PC-9 (cell line): ENCODE data around the gene MANBA. TPM values are rescaled to one million over a fixed set of nuclear protein-coding genes. Genes with fewer than 3 reads are reported as not detected.

Source experiments
- BruUV-seq: library from RNA; stranded (reverse); fragments of 400-500 nt; replicated peaks from 2 replicates; lab custom pipeline; 2021; lab: Mats Ljungman, UMichigan
- CTCF ChIA-PET: fragments of 300-600 bp; sonication (Branson Sonifier 250); formaldehyde crosslinking; loops from one replicate; lab custom pipeline; 2022; ENCODE audit warnings: antibody characterized with exemption; lab: Charles Lee
- POLR2A ChIA-PET: fragments of 300-600 bp; sonication (Branson Sonifier 250); formaldehyde crosslinking; loops from one replicate; lab custom pipeline; 2022; ENCODE audit warnings: antibody characterized with exemption; ENCODE audit not compliant: unreplicated experiment; lab: Charles Lee
- DNase-seq, 2 experiments: peaks; one replicate each; pipeline versions ENCODE4 v3.0.0 to v3.0.0-alpha.2; 2015 to 2022; ENCODE audit warnings: mixed read lengths in 1 of 2
- H2AFZ ChIP-seq: fragments of 200-600 bp; sonication (generic); 2 replicates; pipeline ENCODE4 v1.8.1; 2017; ENCODE audit warnings: antibody characterized with exemption
- H3F3A ChIP-seq: fragments of 200-600 bp; sonication (generic); 2 replicates; pipeline ENCODE4 v1.8.1; 2017; ENCODE audit warnings: antibody characterized with exemption, mild to moderate bottlenecking, low read depth; ENCODE audit not compliant: insufficient read depth
- H3K27ac ChIP-seq: fragments of 200-600 bp; sonication (generic); 2 replicates; pipeline ENCODE4 v1.6.1; 2016; ENCODE audit warnings: mixed run types
- H3K27me3 ChIP-seq: fragments of 200-600 bp; sonication (generic); 2 replicates; pipeline ENCODE4 v1.6.1; 2016; ENCODE audit warnings: low read depth, mixed run types; ENCODE audit not compliant: insufficient read depth
- H3K36me3 ChIP-seq: fragments of 200-600 bp; sonication (generic); 2 replicates; pipeline ENCODE4 v1.6.1; 2016; ENCODE audit warnings: low read depth, mixed run types
- H3K4me1 ChIP-seq: fragments of 200-600 bp; sonication (generic); replicated peaks from 2 replicates; pipeline ENCODE4 v1.6.1; 2016; ENCODE audit warnings: mixed run types; ENCODE audit not compliant: insufficient read depth
- H3K4me2 ChIP-seq: fragments of 200-600 bp; sonication (generic); 2 replicates; pipeline ENCODE4 v1.6.1; 2017; ENCODE audit warnings: mixed run types
- H3K4me3 ChIP-seq: fragments of 200-600 bp; sonication (generic); 2 replicates; pipeline ENCODE4 v1.6.1; 2016; ENCODE audit warnings: mixed run types
- H3K79me2 ChIP-seq: fragments of 200-600 bp; sonication (generic); 2 replicates; pipeline ENCODE4 v1.6.1; 2017; ENCODE audit warnings: low read depth, mixed run types
- H3K9me2 ChIP-seq: fragments of 200-600 bp; sonication (generic); 2 replicates; pipeline ENCODE4 v1.8.1; 2017; ENCODE audit warnings: mild to moderate bottlenecking; ENCODE audit not compliant: insufficient read depth
- H3K9me3 ChIP-seq: fragments of 200-600 bp; sonication (generic); 2 replicates; pipeline ENCODE4 v1.8.1; 2016; ENCODE audit warnings: low read depth; ENCODE audit not compliant: insufficient read depth
- H4K20me1 ChIP-seq: fragments of 200-600 bp; sonication (generic); 2 replicates; pipeline ENCODE4 v1.8.1; 2017; ENCODE audit not compliant: insufficient read depth
- EZH2 ChIP-seq: fragments of 200-600 bp; sonication (generic); IDR thresholded peaks from 2 replicates; pipeline ENCODE4 v1.8.0; 2017; ENCODE audit warnings: antibody characterized with exemption, low read depth
- intact Hi-C: fragments of 100-400 bp; cut with micrococcal nuclease; formaldehyde crosslinking; loops from one replicate; pipeline ENCODE4 v1.10.0; 2022; ENCODE audit not compliant: unreplicated experiment
- total RNA-seq: library from RNA; stranded (reverse); gene quantifications from 2 replicates; pipeline ENCODE4 v1.2.3, GENCODE V29; 2021
- TF ChIP-seq, protein P1 (sequence below): fragments of 200-600 bp; sonication (generic); conservative IDR thresholded peaks from 2 replicates; pipeline ENCODE4 v1.6.1; 2017; ENCODE audit warnings: mixed run types, antibody characterized with exemption, mild to moderate bottlenecking, moderate library complexity

Gene MANBA
- total RNA-seq, 1 experiment from 2014 or later: 11.8 TPM

DNA sequence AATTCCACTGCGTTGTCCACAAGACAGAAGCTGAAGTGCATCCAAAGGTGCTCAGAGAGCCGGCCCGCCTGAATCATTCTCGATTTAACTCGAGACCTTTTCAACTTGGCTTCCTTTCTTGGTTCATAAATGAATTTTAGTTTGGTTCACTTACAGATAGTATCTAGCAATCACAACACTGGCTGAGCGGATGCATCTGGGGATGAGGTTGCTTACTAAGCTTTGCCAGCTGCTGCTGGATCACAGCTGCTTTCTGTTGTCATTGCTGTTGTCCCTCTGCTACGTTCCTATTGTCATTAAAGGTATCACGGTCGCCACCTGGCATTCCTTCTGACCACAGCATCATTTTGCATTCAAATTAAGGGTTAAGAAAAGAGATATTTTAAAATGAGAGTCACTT, 144.1 kb downstream of the MANBA start:
- Histone ChIP-seq H3K9me2 (no peaks in the 10 kb centered on the region), H3F3A (peaks cover 9% of the 10 kb centered on the region; the same call in 1 of the 2 replicates), H3K4me3 (no peak overlapping the region), H3K27ac (no peak overlapping the region), H3K36me3 (no peaks in the 10 kb centered on the region), H3K27me3 (no peaks in the 10 kb centered on the region), H3K79me2 (no peaks in the 10 kb centered on the region), H2AFZ (no peak overlapping the region), H3K4me2 (no peak overlapping the region), H3K9me3 (no peaks in the 10 kb centered on the region), H4K20me1 (no peaks in the 10 kb centered on the region), H3K4me1 (peaks cover 11% of the 10 kb centered on the region)
- CTCF ChIA-PET: no interaction called here
- POLR2A ChIA-PET: interaction anchor here (0.6 kb wide), 1 partner anchor 352 kb away, joined by 3 read pairs; no protein-coding TSS in a partner anchor
- intact Hi-C loops: no loop called here
- BruUV-seq: no TSS peak
- DNase-seq: no peak
- TF ChIP-seq, protein P1, sequence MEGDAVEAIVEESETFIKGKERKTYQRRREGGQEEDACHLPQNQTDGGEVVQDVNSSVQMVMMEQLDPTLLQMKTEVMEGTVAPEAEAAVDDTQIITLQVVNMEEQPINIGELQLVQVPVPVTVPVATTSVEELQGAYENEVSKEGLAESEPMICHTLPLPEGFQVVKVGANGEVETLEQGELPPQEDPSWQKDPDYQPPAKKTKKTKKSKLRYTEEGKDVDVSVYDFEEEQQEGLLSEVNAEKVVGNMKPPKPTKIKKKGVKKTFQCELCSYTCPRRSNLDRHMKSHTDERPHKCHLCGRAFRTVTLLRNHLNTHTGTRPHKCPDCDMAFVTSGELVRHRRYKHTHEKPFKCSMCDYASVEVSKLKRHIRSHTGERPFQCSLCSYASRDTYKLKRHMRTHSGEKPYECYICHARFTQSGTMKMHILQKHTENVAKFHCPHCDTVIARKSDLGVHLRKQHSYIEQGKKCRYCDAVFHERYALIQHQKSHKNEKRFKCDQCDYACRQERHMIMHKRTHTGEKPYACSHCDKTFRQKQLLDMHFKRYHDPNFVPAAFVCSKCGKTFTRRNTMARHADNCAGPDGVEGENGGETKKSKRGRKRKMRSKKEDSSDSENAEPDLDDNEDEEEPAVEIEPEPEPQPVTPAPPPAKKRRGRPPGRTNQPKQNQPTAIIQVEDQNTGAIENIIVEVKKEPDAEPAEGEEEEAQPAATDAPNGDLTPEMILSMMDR: no peak
- TF ChIP-seq EZH2: no peak

DNA sequence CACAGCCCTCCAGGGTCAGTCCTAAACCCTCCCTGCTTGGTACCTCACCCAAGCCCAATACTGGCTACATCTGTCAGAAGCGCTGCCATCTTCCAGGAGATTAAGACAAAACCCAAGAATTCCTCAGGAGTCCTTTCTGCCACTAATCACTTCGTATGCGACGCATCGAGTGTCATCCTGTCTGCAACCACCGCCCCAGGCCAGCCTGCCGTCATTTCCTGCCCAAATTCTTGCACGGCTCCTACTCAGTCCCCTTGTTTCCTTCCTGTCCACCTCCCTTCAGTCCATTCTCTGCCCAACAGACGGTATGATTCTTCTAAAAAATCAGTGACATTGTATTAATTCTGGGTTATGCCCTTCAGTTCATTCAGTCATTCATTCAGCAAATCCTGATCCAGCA, 146.0 kb downstream of the MANBA start:
- no peak overlapping the region for H3K27ac ChIP-seq
- no peak overlapping the region for H2AFZ ChIP-seq
- no peak overlapping the region for H3K4me2 ChIP-seq
- H3F3A ChIP-seq: no peaks in the 10 kb centered on the region
- H3K4me3 ChIP-seq: no peak overlapping the region
- no peaks in the 10 kb centered on the region for H3K27me3 ChIP-seq
- POLR2A ChIA-PET: no interaction called here
- H3K9me3 ChIP-seq: no peaks in the 10 kb centered on the region
- H4K20me1 ChIP-seq: no peaks in the 10 kb centered on the region
- CTCF ChIA-PET: no interaction called here
- no peak for DNase-seq
- BruUV-seq: no TSS peak
- H3K9me2 ChIP-seq: no peaks in the 10 kb centered on the region
- intact Hi-C loops: no loop called here
- TF ChIP-seq EZH2: no peak
- TF ChIP-seq, protein P1: no peak
- no peaks in the 10 kb centered on the region for H3K36me3 ChIP-seq
- no peaks in the 10 kb centered on the region for H3K79me2 ChIP-seq
- H3K4me1 ChIP-seq: no peaks in the 10 kb centered on the region

DNA sequence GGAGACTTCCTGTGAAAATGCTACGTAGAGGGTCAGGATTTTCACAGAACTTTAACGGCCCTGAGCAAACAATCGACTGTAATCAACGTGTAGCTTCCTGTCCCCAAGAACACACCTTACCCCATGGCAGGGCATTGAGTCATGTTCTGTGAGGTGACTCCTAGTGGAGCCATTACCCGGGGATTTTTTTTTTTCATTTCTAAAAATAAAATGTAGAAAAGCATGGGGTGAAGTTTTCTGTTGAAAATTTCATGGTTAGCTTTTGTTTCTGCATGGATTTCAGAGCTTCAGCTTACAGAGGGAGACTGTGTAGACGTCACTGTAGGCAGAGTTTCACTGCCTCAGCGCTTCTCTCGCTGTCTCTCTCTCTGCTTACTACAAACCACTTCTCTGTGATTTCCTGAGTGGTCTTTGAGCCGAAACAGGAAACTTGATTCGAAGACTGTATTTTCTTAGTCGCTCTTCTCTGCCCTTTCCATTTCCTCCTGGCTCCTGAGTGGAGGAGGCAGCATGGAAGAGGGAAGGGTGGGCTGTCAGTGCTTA, 147.9 kb downstream of the MANBA start:
- H3K36me3 ChIP-seq: no peaks in the 10 kb centered on the region

DNA sequence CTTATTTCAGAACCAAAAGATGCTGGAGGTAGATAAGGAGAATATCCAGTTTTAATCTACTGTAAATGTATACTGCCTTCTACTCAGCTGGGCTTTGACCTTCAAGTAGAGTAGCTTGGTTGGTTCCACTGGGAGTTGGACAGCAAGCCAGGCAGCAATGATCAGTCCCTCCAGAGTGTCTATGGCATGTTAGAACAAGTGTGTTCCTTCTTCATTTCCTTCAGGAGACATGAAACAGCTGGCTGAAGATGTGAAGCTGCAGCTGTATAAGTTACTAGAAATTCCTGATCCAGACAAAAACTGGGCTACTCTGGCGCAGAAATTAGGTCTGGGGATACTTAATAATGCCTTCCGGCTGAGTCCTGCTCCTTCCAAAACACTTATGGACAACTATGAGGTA, 148.6 kb downstream of the MANBA start:
- Histone ChIP-seq H3K9me2 (no peaks in the 10 kb centered on the region), H2AFZ (no peak overlapping the region), H3K79me2 (no peaks in the 10 kb centered on the region), H3K27ac (no peak overlapping the region), H3F3A (no peaks in the 10 kb centered on the region), H3K9me3 (no peaks in the 10 kb centered on the region), H3K4me2 (no peak overlapping the region), H3K4me1 (no peaks in the 10 kb centered on the region), H3K27me3 (no peaks in the 10 kb centered on the region), H4K20me1 (no peaks in the 10 kb centered on the region), H3K36me3 (no peaks in the 10 kb centered on the region), H3K4me3 (no peak overlapping the region)
- intact Hi-C loops: no loop called here
- no peak for TF ChIP-seq EZH2
- TF ChIP-seq, protein P1: no peak
- ChIA-PET POLR2A (no interaction called here), CTCF (no interaction called here)
- BruUV-seq: no TSS peak
- no peak for DNase-seq

More for the DNA sequence above, 147.9 kb downstream of the MANBA start:
- no peak overlapping the region for H3K4me3 ChIP-seq
- TF ChIP-seq EZH2: no peak
- no peaks in the 10 kb centered on the region for H3K9me3 ChIP-seq
- H3K79me2 ChIP-seq: no peaks in the 10 kb centered on the region
- no peaks in the 10 kb centered on the region for H3K4me1 ChIP-seq
- POLR2A ChIA-PET: no interaction called here
- H3F3A ChIP-seq: no peaks in the 10 kb centered on the region
- H3K27ac ChIP-seq: no peak overlapping the region
- H3K4me2 ChIP-seq: no peak overlapping the region
- H4K20me1 ChIP-seq: no peaks in the 10 kb centered on the region
- CTCF ChIA-PET: no interaction called here
- no peak overlapping the region for H2AFZ ChIP-seq
- intact Hi-C loops: no loop called here
- no peaks in the 10 kb centered on the region for H3K9me2 ChIP-seq
- no TSS peak for BruUV-seq
- DNase-seq: no peak
- no peaks in the 10 kb centered on the region for H3K27me3 ChIP-seq
